Measurements from ENCODE around the gene QRFPR. TPM values are rescaled to one million over a fixed set of nuclear protein-coding genes. Genes with fewer than 3 reads are reported as not detected.
"Not testable (repeated sequence)": the region's sequence is repeated elsewhere in the genome, so short reads cannot be mapped to it uniquely, and the experiment has no call there.

Gene QRFPR
- 0.89 TPM for total RNA-seq
- long read RNA-seq, result 0 reads

DNA sequence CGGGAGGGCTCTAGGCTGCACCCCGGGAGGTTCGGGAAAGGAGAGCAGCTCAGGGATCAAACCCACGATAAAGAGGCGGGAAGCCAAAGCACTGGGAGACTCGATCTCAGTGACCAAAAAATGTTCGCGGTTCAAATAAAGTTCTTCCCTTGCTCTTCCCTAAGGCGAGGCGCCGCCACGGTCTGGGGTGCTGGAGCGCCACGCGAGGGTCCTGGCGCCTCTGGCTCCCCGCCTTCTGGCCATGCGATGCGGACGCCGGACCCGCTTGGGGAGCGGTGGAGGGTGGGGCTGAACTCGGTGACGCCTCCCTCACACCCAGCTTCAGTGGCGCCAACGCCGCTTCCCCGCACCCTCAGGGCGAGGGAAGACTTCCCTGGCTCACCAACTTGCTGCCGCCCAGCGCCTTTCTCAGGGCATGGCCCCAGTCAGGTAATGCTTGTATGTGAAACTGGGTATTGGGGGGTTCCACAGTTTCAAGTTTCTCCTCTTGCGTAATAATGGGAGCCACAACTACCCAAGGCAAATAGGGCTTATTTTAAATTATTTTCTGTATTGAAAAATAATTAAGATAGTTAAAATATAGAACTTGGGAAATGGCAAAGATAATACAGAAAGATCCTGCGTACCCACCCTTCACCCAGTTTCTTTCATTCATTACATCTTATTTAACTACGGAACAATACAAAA is at the start of gene QRFPR:
QRFPR (minus strand) TSS at position 243 of the 687 bp plus-strand sequence. CDS start 371 bp downstream, outside the sequence.
- ATAC-seq (peak; percentile 85), DNase-seq (ENCODE audit: missing footprints) (no peak)
- intact Hi-C loops (cut with DNase I), result no loop called here

DNA sequence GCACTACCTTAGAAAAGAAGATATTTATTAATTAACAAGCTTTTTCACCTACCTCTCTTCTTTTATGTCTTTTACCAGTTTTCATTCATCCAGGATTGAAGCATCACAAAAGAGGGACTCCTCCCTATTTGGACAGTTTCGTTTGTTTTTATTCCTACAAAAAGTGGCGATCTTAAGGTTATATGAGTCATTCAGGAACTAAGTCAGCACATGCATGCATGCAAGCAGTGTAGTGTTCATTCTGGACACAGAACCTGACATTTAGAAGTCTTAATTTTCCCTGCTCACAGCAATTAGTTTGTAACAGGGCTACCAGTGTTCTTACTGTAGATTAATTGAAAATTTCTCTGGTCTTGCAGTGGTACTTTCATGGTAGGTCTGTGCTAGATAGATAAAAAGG is 47.9 kb upstream of the QRFPR start:
- no peak for DNase-seq (ENCODE audit: missing footprints)
- ATAC-seq, result no peak
- intact Hi-C loops (cut with DNase I), result no loop called here

DNA sequence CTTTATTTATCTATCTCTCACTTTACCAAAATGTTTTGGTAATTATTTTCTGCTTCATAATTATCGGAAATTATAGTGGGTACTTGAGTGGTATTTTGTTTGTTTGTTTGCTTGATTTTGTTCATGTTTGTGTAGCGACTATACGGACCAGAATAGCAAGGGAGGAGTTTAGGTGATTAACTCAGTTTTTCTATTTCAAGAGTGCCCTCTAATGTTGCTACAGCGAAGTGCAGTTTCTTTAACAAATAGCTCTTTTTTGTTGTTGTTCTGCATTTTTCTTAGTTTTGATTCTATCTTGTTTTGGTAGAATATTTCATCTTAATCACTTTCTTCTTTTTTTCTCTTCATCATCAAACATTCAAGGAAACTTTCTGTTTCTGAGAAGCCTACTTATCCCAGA is 40.8 kb upstream of the QRFPR start:
- ATAC-seq, result no peak
- intact Hi-C loops (cut with DNase I), result loop anchor here (1.0 kb wide), 1 partner anchor 51 kb away; no protein-coding TSS in a partner anchor

DNA sequence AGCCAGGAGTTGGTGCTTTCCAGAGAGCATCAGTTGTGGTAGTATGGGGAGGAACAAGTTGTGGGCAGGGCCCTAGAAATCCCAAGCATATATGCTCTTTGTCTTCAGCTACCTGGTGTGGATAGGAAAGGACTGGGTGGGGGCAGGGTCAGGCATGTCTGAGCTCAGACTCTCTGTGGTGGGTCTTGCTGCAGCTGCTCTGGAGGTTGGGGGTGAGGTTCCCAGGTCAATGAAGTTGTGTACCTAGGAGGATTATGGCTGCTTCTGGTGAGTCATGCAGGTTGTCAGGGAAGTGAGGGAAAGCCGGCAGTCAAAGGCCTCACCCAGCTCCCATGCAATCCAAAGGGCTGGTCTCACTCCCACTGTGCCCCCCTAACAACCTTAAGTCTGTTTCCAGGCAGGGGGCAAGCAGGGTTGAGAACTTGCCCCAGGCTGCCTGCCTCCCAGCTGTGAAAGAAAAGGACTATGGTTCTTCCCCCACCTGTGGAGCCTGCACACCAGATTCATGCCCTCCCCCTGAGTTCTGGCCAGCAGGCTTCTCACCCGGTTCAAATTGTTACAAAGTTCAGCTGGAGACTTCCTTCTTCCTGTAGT is 30.4 kb upstream of the QRFPR start:
- intact Hi-C loops (cut with DNase I), result no loop called here
- ATAC-seq (no peak), DNase-seq (ENCODE audit: missing footprints) (no peak)

More for the DNA sequence above, 40.8 kb upstream of the QRFPR start:
- no peak for DNase-seq (ENCODE audit: missing footprints)

DNA sequence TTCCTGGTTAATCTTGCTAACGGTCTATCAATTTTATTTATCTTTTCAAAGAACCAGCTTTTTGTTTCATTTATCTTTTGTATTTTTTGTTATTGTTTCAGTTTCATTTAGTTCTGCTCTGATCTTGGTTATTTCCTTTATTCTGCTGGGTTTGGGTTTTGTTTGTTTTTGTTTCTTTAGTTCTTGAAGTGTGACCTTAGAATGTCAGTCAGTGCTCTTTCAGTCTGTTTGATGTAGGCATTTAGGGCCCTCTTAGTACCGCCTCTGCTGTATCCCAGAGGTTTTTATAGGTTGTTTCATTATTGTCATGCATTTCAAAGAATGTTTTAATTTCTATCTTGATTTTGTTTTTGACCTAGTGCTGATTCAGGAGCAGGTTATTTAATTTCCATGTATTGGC is 27.7 kb upstream of the QRFPR start:
- intact Hi-C loops (cut with DNase I); DNase-seq (ENCODE audit: missing footprints); ATAC-seq: not testable (repeated sequence)

DNA sequence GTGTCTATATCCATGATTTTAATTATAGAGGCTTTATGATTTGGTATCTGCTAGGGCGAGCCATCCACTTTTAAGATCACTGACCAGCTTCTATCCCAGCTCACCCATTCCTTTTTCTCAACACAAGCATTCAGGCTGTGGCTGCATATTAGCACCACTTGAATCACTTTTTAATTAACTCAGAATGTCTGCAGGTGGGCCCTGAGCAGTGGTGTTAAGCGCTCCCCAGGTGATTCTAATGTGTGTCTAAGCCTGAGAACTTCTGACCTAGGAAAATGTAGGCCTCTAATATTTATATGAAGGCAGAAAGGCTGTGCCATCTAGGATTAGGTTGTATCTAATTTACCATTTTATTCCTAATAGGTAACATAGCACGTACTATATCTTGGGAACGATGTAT is 19.8 kb upstream of the QRFPR start:
- DNase-seq (ENCODE audit: missing footprints) (no peak), ATAC-seq (no peak)
- intact Hi-C loops (cut with DNase I), result no loop called here

DNA sequence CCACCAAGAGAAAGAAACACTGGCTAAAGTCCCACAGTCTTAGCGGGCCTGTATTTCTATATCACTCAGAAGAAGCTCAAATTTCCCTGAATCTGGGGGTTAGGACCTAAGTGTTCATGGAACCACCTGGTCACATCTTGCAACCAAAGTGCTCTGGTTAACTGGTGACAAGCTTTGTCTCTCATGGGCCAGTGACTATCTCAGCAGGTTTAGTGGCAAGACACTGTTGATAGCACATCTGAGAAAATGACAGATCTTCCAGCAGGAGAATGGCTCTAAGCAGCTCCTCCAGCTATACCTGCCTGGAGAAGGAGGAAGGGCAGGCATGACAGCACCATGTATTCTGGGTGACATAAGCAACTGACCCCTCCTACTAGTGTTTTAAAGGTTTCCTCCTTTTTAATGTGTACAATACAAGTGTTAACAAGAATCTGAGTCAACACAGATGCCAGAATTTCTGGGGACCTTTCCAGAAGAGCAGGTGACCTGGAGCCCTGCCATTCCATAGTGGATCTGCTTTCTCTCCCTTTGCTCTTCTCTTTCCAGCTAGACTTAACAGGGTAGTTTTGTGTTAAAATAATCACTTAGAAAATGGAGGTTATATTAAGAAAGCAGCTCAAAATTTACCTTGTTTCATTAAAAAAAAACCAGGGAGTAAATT is 17.3 kb upstream of the QRFPR start:
- intact Hi-C loops (cut with DNase I), result no loop called here
- peak; percentile 66 for ATAC-seq
- DNase-seq (ENCODE audit: missing footprints), result no peak

DNA sequence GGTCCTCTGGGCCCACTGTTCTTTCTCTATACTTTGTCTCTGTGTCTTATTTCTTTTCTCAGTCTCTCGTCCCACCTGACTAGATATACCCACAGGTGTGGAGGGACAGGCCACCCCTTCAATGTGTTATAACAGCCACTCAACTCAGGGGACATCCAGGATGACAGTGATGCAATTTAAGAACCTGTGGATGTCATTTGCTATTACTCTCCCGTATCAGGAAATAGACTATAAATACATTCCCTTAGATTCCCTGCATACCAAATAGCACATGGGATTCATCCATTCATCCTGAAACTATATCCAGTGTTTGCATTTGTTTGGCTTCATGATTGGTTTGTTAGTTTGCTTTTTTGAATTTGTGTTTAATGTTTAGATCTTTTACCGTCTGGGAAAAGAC is 16.6 kb upstream of the QRFPR start:
- intact Hi-C loops (cut with DNase I), result no loop called here
- DNase-seq (ENCODE audit: missing footprints) (peak; percentile 21), ATAC-seq (no peak)

DNA sequence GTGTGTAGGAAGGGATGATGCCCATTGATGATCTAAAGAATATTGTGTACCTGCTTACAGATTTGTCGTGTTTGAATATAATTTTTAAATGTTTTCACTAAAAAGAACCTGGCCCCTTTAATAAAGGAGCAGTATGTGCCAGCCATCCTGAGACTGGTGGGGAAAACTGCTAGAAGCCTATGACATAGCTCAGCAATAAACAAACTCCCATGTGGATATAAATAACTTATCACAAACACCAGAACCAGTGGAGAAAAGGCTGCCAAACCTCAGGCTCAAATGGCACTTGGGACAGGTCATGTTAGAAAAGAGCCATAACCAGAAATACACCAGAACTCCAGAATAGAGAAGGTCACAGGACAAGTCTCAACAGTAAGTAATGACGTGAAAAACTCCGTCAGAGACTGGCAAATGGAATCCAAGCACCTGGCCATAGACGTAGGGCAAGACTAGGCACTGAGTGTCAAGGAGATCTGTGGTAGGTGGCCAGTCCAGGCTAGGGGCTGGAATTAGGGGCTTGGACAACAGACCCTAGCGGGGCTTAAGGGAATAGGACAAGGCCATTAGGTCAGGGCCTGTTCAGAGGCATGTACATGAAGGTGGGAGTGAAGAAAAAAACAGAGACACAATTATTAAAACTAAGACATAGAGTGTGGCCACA is 11.7 kb upstream of the QRFPR start:
- ATAC-seq (peak; percentile 81), DNase-seq (ENCODE audit: missing footprints) (no peak)
- intact Hi-C loops (cut with DNase I), result no loop called here

DNA sequence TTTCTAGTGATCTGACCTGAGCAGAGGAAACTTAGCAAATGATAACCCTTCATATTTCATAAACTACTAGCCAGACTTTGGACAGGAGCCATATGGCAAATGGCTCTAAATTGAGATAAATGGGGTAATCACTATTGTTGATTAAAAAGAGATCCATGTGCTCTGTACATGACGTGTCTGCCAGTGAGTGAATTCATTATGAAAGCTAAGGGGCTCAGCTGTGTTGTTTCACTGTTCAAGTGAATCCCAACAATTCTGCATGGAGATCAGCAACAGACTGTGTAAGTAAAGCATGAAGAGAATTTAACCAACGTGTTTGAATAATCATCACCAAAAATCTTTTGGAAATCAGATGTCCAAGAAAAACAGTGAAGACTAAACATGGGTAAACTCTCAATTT is 9.5 kb upstream of the QRFPR start:
- intact Hi-C loops (cut with DNase I), result no loop called here
- no peak for DNase-seq (ENCODE audit: missing footprints)
- no peak for ATAC-seq

DNA sequence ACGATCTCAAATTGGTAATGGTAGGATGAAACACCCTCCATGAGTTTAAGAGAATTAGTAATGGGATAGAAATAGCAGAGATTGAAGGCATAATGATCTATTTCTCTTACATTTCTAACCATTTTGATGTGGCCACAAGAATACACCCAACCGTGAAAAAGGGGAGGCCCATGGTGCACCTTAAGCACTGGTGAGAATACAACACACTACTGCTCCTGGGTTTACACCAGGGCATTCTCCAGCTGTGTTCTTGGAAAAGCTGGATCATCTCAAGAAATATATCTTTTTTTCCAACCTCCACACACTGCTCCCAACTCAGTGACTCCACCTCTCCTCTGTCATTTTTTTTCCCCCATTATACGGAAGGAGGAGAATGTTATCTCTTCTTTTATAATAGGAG is 1.5 kb downstream of the QRFPR start:
- ATAC-seq (no peak), DNase-seq (ENCODE audit: missing footprints) (no peak)
- intact Hi-C loops (cut with DNase I), result no loop called here

DNA sequence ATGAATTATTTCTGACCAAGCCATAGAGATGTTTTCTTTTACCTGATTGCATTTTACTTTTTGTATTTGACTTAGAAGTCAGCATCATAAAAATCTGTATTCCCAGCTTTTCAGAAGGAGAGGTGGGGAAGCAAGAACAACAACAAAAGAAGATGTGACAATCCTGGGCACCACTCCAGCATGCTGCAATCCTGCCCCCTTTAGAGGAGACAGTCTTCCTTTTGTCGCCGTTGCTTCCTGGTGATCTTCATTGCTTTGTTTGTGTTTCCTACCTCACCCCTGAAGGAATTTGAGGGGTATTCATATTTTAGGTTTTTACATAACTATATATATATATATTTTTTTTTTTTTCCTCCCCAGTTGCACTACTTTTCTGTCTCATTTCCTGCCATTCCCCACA is 3.7 kb downstream of the QRFPR start:
- no peak for DNase-seq (ENCODE audit: missing footprints)
- no peak for ATAC-seq
- intact Hi-C loops (cut with DNase I), result no loop called here

DNA sequence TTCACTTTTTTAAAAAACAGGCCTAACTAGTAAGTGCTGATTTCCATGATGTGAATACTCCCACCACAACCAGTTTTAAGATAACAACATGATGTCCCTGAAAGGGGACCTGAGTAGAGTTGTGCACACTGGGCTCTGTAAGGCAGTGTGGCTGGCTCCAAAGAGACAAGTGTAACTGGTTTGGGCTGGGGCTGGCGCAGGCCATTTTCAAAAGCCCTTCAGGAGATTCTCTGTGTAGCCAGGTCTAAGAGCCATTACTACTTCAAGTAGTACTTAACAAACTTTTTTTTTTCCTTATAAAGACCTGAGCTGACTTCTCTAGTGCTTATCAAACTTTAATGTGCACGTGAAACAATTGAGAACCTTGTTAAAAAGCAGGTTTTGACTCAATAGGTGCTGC is 4.3 kb downstream of the QRFPR start:
- no peak for DNase-seq (ENCODE audit: missing footprints)
- ATAC-seq, result no peak
- intact Hi-C loops (cut with DNase I), result no loop called here

DNA sequence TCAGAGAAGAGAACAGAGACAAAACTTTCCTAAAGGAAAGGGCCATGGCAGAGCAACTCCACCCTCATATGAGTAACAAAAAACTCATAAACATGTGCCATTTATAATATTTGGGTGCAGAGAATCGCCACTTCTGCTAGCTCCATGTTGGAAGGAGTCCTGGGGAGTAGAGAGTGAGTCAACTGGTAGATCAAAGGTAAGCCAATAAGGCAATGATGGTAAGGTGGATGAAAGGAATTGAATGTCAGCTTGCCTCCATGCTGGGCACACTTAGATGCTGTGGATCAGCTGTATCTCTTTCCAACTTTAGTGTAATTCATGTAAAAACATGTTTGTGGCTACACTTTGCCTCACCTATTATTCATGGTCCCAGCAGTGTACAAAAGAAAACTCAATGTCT is 4.7 kb downstream of the QRFPR start:
- intact Hi-C loops (cut with DNase I), result no loop called here
- DNase-seq (ENCODE audit: missing footprints) (no peak), ATAC-seq (no peak)

DNA sequence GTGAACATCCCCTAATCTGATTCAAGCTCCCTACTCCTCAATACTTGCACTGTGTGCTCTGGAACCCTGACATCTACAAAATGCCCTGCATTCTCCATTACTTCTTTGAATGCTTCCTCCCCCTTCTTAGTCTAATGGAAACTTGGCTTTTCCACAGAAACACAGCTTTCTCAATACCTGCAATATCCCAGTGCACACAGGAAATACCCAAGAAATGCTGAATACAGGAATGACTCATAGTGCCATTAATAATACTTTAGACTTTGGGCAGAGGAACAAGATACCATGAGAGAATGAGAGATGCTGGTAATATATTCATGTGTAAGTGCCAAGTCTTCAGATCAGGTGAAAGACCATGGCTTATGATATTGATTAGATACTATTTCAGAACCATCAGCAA is 5.6 kb downstream of the QRFPR start:
- DNase-seq (ENCODE audit: missing footprints) (no peak), ATAC-seq (no peak)
- intact Hi-C loops (cut with DNase I), result no loop called here

DNA sequence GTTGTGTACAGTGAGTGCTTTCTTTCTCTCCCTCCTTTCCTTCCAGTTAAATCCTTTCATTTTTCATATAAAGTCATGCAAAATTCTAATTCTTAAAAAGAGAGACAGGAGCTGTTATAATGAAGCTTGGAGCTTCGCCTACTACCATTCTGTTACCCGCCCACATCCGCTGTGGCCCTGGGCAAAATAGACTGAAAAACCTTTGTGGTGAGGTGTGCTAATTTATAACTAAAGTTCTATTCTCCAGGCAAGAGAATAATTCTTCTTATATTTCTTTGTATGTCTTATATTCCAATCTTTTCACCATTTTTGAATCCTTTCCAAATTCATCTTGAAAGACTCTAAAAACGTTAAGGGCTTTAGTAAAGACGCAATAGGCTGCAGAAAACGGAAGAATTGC is 7.0 kb downstream of the QRFPR start:
- ATAC-seq (no peak), DNase-seq (ENCODE audit: missing footprints) (no peak)
- intact Hi-C loops (cut with DNase I), result loop anchor here (5.0 kb wide), 1 partner anchor 363 kb away; no protein-coding TSS in a partner anchor

DNA sequence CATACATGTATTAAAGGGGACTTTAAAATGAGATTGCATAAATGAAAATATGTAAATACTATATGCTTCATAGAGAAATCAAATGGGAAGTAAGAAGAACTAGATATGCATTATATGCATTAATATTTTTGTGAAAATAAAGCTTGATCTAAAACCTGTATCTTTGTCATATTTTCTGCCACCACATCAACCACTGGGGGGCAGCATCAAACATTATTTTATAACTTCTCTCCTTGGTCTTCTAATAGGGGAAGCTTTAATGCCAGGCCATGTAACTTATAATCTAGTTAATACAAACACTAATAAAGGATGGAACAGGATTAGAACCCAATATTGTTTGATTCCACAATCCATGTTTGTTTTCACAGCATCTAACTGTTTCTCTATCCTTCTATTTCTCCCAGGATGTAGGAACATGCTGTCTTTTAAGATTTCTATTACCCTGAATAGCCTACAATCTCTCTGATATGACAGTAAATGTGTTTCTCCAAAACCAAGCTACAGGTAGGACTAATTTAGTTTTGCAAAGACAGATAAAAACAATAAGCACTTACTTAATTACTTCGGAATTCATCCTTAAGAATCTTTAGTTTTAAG is 10.0 kb downstream of the QRFPR start:
- ATAC-seq (no peak), DNase-seq (ENCODE audit: missing footprints) (no peak)
- intact Hi-C loops (cut with DNase I), result loop anchor here (1.0 to 5.0 kb wide), 3 partner anchors 50 to 366 kb away; no protein-coding TSS in a partner anchor

DNA sequence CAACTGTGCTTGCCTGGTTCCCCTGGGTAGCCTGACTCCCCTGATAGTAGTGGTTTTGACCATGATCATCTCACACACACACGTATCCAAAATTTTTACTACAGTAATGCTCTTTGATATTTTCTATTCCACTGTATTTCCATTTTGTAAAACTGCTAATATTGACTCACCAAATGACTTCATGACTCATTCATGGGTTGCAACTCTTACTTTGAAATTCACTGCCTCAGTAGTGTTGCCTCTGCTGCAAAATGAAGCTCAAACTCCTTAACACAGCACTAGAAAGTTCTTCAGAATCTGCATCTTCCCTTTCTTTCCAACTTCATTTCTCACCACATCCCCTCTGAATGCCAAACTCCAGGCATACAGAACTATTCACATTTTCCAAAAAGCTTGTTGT is 20.3 kb downstream of the QRFPR start:
- intact Hi-C loops (cut with DNase I), result no loop called here

DNA sequence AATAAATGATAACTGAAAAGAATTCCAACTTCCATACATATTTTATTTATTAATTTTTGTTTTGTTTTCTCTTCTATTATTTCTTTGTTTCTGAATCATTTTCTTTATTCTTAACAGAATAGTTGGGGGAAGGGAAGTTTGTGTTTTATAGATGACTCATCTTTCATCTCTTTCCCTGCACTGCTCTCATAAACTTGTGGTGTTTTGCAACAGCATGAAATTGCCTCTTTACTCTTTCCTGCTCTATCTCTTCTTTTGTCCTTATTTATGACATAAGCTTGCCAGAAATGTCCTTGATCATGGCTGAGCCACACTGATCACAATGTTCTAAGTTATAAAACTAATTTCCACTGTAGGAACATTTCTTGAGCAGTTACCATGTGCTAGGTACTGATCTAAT is 22.3 kb downstream of the QRFPR start:
- no peak for ATAC-seq
- DNase-seq (ENCODE audit: missing footprints), result no peak
- intact Hi-C loops (cut with DNase I), result no loop called here

More for the DNA sequence above, 20.3 kb downstream of the QRFPR start:
- ATAC-seq (no peak), DNase-seq (ENCODE audit: missing footprints) (no peak)

Data from Right ventricle myocardium inferior (tissue), 1 donor.